ENCODE data around the gene HAUS3. TPM values are rescaled to one million over a fixed set of nuclear protein-coding genes. Genes with fewer than 3 reads are reported as not detected.

HAUS3 gene
- total RNA-seq, 1 donor from 2014 or later = 10.7 TPM

DNA sequence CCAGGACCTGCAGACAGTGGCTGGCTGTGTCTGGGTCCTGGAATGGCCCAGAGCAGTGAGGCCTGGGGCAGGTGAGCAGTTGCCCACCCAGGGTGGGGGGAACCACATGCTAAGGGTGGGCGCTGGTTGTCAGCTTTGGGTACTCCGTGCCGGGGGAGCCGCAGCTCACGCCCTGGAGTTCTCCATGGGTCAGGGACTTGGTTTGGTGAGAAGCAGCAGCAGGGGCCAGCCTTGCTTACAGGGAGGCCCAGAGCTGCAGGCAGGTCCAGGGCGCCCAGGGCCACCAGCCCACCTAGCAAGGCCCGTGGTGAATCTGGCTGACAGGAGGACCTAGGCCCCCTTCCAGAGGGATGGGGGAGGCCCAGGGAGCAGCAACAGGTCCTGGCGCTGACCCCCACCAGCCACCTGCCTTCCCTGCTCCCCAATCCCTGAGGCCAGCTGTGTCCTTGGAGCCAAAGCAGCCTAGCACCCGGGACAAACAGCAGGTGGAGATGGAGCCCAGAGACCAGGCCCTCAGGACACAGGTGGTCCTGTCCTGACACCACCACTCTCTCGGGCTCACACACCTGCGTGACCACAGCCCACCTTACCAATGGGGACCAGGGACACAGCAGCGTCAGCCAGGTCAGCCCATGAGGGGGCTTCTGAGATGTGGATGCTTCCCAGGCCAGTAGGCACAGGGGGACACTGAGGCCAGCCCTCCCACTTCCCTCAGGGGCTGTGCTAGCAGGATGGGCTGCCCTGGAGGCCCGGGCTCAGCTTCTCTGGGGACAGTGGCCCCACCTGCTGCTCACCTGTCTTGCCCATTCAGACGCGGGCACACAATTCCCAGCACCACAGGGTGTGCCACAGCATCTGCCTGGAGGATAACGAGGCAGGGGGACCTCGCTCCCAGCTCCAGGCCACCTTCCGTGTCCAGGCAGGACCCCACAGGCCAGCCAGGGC lies 16.4 kb upstream of the HAUS3 start:
- DNase-seq (ENCODE audit: low read depth) = no peak
- H3K4me3 ChIP-seq (ENCODE audit: low read depth, low read length) = no peak overlapping the region
- TF ChIP-seq CTCF (conservative IDR thresholded peaks at IDR 0.05; ENCODE audit: low read depth, low read length) = no peak

GRCh38 chr4:2257361-2258081 lies 15.6 kb upstream of the HAUS3 start:
- no peak for DNase-seq (ENCODE audit: low read depth)
- no peak for TF ChIP-seq CTCF (conservative IDR thresholded peaks at IDR 0.05; ENCODE audit: low read depth, low read length)
- H3K4me3 ChIP-seq (ENCODE audit: low read depth, low read length) = no peak overlapping the region

DNA sequence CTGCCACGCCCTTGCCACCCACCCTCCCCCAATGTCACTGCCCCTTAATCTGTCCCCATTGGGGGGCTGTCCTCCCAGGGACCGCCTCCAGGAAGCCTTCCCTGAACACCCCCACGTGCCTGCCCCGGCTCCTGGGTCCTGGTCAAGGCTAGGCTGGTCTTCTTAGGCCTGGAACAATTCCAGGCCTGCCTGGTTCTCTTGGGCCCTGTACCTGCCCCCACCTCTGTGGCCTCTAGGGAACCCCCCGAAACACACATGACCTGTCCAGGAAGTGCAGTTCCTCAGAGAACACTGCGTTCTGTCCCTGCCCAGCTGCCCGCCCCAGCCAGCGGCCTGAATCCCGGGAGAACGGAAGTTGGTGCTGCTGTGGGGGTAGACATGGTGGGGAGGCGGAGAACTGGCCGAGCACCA lies 14.9 kb upstream of the HAUS3 start:
- H3K4me3 ChIP-seq (ENCODE audit: low read depth, low read length) = no peak overlapping the region
- no peak for DNase-seq (ENCODE audit: low read depth)
- TF ChIP-seq CTCF (conservative IDR thresholded peaks at IDR 0.05; ENCODE audit: low read depth, low read length) = no peak

GRCh38 chr4:2256156-2256731 lies 14.3 kb upstream of the HAUS3 start:
- no peak overlapping the region for H3K4me3 ChIP-seq (ENCODE audit: low read depth, low read length)
- TF ChIP-seq CTCF (conservative IDR thresholded peaks at IDR 0.05; ENCODE audit: low read depth, low read length) = no peak
- no peak for DNase-seq (ENCODE audit: low read depth)

- no peak overlapping the region for H3K4me3 ChIP-seq (ENCODE audit: low read depth, low read length)
- DNase-seq (ENCODE audit: low read depth) = no peak
- no peak for TF ChIP-seq CTCF (conservative IDR thresholded peaks at IDR 0.05; ENCODE audit: low read depth, low read length)
Observed at GRCh38 chr4:2255501-2256155, 13.7 kb upstream of the HAUS3 start.

DNA sequence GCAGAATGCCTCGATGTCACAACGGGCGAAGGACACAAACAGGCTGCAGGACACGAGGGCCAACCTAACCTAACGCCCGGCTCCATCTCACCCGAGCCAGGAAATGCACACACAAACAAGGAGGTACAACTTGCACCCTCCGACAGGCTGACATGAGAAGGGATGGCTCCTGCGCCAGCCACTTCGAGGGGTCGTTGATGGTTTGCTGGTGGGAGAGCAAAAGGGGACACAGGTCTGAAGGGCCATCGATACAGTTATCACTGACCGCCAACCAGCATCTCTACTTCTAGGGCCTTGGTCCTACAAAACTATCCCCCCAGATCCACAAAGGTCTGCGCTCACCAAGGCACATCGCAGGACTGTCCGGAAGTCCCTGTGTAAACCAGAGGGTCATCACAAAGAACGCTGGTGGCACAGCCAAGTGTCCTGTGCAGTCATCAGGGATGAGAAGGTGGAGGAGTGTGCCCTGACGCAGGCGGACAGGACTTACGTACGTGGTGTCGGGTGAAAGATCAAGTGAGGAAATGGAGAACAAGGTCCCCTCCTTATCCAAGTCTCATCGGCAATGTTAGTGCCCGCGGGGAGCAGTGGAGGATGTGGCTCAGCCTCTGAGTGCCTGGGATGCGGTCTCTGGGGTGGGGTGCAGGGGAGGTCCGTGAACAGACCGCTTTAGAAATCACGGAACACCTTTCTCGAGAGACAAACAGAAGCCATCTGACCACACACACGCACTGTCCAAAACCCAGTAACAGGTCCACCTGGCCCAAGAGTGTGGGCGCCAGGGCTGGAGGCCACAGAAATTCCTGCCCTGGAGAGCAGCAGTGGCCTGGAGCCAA lies 13.0 kb upstream of the HAUS3 start:
- no peak for DNase-seq (ENCODE audit: low read depth)
- no peak overlapping the region for H3K4me3 ChIP-seq (ENCODE audit: low read depth, low read length)
- TF ChIP-seq CTCF (conservative IDR thresholded peaks at IDR 0.05; ENCODE audit: low read depth, low read length) = no peak
